ENCODE results near the gene FAM107A.

- peak in 1 of 2 donors; percentile 45 for TF ChIP-seq POLR2A (IDR thresholded peaks at IDR 0.05)
- peak; percentile 57 to 92 (median 82) for TF ChIP-seq CTCF (IDR thresholded peaks at IDR 0.05)
These were observed 8.0 kb upstream of the FAM107A start for GRCh38 chr3:58585005-58585786.
